ENCODE results near the gene OR9G4.
A peak's percentile ranks its signal among the peaks of the same experiment; 100 is the strongest.

DNA sequence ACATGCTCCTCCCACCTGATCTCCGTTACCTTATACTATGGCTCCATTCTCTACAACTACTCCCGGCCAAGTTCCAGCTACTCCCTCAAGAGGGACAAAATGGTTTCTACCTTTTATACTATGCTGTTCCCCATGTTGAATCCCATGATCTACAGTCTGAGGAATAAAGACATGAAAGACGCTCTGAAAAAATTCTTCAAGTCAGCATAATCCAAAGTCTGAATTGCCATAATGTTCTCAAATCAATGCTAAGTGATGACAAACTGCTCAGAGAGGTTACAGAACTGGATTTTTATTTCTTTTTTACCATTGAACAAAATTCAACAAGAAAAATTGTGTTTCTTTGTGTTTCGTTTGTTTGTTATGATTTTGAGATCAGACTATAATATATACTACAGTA, 7.6 kb downstream of the OR9G4 start:
- TF ChIP-seq POLR2A (IDR thresholded peaks at IDR 0.05; ENCODE audit: low read depth, low read length) (no peak), MAFK (IDR thresholded peaks at IDR 0.05; ENCODE audit: low read depth, low read length) (peak; percentile 1; the same call in 1 of the 2 replicates)
- TF ChIP-seq, protein P1, sequence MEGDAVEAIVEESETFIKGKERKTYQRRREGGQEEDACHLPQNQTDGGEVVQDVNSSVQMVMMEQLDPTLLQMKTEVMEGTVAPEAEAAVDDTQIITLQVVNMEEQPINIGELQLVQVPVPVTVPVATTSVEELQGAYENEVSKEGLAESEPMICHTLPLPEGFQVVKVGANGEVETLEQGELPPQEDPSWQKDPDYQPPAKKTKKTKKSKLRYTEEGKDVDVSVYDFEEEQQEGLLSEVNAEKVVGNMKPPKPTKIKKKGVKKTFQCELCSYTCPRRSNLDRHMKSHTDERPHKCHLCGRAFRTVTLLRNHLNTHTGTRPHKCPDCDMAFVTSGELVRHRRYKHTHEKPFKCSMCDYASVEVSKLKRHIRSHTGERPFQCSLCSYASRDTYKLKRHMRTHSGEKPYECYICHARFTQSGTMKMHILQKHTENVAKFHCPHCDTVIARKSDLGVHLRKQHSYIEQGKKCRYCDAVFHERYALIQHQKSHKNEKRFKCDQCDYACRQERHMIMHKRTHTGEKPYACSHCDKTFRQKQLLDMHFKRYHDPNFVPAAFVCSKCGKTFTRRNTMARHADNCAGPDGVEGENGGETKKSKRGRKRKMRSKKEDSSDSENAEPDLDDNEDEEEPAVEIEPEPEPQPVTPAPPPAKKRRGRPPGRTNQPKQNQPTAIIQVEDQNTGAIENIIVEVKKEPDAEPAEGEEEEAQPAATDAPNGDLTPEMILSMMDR (conservative IDR thresholded peaks at IDR 0.05; ENCODE audit: low read depth, low read length) = no peak

Measured in IMR-90 (cell line).